IPS-18c (cell line): ENCODE measurements around the gene MCF2L.

ENCODE experiments used
- H3K4me3 ChIP-seq: 2 replicates; pipeline ENCODE4 v1.7.0; 2013; ENCODE audit warnings: low read depth, mild to moderate bottlenecking, low read length, moderate library complexity; ENCODE audit not compliant: insufficient read depth
- H3K9me3 ChIP-seq: one replicate; pipeline ENCODE4 v1.6.1; 2013; ENCODE audit warnings: mild to moderate bottlenecking, low read length, moderate library complexity; ENCODE audit not compliant: control insufficient read depth, insufficient read depth

The MCF2L gene

DNA sequence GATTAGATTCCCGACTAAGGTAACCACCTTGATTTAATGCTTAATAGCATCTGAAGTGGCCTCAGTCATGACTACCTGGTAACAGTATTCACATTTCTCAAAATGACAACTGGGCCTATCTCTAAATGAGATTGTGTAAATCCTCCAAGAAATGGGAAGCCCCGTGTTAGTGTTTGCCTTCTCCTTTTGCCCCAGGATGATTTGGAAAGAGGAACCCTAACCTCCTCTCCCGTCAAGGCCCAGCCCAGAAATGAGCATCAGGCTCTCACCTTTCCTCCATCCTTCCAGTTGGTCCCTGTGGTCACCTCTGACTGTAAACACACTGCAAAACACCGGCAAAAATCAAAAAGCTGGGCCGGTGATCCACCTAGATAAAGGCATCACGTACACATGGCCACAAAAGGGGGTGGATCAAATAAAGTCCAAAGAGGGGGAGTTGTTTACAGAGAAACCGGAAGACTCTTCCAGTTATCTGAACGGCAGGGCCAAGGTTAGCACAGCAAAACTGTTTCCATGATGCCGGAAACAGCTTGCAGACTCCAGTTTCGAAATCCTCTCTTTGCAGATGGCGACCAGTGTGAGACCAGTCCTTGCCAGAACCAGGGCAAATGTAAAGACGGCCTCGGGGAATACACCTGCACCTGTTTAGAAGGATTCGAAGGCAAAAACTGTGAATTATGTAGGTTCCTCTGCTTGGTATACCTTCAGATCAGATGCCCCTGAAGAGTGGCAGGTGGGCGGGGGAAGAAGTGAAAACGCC is 170.0 kb downstream of the MCF2L start:
- H3K4me3 ChIP-seq: no peak overlapping the region
- no peaks in the 10 kb centered on the region for H3K9me3 ChIP-seq

DNA sequence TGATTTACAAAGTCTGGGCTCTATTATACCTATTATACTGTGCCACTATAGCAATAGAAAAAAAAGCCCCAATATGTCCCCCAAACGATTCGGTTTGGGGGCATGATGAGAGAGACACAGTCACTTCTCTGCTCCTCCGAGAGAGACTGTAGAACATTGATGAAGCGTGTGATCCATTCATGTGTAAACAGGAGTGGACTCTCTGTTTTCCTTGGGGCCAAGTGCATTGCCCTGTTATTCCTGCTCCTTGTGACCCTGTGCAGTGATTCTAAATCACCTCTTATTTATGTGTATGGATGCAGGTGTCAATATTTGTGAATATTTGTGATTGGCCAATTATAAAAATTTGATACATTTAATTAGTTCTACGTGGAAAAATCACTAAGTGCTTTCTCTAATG is 170.6 kb downstream of the MCF2L start:
- no peak overlapping the region for H3K4me3 ChIP-seq

DNA sequence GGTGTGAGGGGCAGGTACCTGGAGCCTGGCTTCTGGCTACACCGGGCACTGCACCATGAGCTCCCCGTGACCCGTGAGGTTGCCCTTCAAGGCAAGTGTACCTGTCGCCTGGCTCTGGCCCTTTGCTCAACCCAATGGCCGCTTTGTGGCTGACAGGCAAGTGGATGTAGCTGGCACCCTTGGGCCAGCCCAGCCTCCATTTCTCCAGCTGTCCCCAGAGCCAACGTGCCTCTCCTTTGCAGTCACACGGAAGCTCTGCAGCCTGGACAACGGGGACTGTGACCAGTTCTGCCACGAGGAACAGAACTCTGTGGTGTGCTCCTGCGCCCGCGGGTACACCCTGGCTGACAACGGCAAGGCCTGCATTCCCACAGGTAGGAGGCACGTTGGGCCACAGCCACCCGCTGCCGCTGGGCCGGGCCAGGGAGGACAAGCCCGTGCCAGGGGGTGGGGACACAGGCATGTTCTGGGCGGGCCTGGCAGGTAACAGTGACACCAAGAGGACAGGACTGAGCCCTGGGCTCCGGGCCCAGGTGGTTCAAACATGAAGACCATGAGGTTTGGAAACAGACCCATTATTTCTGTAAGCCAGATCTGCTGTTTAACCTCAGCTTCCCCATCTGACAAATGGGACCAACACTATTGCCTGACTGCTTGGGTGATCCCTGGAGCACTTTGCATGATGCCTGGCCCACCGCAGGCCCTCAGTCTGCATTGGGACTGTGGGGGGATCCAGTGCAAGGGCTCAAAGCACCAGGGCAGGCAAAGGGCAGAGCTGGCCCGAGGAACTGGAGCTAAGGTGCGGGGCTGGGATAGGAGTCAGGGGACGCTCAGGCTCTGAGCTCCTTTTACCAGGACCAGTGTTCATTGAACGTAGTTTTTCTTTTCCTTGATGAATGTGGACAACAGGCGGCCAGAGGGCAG is 171.9 kb downstream of the MCF2L start:
- Histone ChIP-seq H3K4me3 (no peak overlapping the region), H3K9me3 (no peaks in the 10 kb centered on the region)

More for the DNA sequence above, 170.6 kb downstream of the MCF2L start:
- no peaks in the 10 kb centered on the region for H3K9me3 ChIP-seq

DNA sequence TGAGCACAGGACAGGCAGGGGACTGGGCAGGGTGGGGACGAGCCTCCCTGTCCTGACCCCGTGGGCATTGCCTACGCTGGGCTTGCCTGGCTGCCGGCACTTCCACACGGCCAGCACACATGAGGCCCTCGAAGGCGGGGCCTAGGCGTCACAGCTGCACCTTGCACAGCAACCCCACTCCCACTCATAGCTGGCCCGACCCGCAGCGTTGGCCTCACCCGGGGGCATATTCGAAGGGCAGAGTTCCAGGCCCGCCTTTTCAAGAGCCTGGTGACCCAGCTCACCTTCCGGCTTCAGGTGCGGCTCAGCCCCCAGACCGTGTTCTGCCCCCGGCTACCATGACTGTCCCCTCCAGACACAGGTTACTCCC is 172.6 kb downstream of the MCF2L start:
- Histone ChIP-seq H3K9me3 (no peaks in the 10 kb centered on the region), H3K4me3 (no peak overlapping the region)

DNA sequence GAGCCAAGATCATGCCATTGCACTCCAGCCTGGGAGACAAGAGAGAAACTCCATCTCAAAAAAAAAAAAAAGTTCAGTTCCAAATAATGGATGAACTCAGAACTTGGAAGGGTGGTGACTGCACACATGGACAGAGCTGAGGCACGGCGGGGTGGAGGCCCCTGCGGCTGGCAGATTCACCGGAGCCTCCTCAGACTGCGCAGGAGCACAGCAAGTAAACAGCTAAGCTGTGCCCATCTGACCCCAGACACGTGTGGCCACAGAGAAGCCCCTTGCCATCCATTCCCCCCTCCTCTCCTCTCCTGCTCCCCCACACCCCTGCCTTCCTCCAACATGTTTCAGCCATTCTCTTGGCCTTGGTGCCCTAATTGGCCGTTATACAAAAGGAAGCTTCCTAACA is 173.9 kb downstream of the MCF2L start:
- Histone ChIP-seq H3K4me3 (no peak overlapping the region), H3K9me3 (no peaks in the 10 kb centered on the region)

GRCh38 chr13:113143466-113144254 is 174.6 kb downstream of the MCF2L start:
- no peak overlapping the region for H3K4me3 ChIP-seq
- H3K9me3 ChIP-seq: no peaks in the 10 kb centered on the region

GRCh38 chr13:113144255-113144629 is 175.2 kb downstream of the MCF2L start:
- H3K4me3 ChIP-seq: no peak overlapping the region
- no peaks in the 10 kb centered on the region for H3K9me3 ChIP-seq

- Histone ChIP-seq H3K9me3 (no peaks in the 10 kb centered on the region), H3K4me3 (no peak overlapping the region)
Measured at GRCh38 chr13:113145496-113145895, 176.5 kb downstream of the MCF2L start.

DNA sequence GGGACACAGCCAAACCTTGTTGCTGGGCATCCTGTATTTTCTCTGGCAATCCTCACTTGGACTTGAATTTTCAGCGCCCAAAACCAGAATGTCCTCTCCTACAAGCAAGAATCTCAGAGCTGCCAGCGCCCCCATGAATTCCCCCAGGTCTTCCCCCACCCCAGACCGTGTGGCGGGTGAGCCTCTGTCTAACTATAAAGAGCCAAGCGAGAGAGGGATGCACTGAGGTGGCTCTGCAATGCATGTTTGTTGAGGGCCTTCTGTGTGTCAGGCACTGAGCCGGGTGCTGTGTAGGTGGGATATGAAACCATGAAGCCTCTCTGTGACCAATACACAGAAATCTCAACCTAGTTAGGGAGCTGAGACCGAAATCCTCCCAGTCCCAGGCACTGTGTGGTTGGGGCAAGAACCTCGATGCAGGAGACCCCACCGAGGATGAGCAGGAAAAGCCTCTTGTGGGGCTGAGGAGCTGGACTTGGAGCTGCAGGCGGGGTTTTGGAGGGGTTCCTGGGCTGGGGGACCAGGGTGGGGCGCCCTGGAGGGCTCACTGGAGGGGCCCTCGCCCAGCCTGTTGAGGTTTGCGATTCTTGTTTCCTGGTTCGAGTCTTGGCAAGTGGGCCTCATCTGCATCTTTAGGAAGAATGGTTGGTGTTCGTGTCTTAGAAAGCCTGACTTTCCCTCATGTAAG is 177.0 kb downstream of the MCF2L start:
- Histone ChIP-seq H3K4me3 (no peak overlapping the region), H3K9me3 (no peaks in the 10 kb centered on the region)

GRCh38 chr13:113146750-113147149 is 177.7 kb downstream of the MCF2L start:
- H3K9me3 ChIP-seq: no peaks in the 10 kb centered on the region
- no peak overlapping the region for H3K4me3 ChIP-seq

DNA sequence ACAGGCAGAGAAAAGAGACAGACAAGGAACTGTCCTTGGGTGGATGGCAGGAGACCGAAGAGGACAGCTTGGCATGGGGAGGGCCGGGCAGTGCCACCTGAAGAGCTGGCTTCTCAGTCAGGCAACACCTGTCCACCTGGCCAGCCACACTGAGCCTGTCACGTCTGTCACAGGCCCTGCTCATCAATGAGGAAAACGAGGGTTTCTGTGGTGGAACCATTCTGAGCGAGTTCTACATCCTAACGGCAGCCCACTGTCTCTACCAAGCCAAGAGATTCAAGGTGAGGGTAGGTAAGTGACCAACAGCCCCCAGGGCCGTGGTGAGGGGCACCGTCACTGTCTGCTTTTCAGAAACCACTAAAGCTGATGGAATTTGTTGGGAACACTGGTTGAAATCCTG is 178.2 kb downstream of the MCF2L start:
- peaks cover 2% of the 10 kb centered on the region for H3K9me3 ChIP-seq
- H3K4me3 ChIP-seq: no peak overlapping the region

DNA sequence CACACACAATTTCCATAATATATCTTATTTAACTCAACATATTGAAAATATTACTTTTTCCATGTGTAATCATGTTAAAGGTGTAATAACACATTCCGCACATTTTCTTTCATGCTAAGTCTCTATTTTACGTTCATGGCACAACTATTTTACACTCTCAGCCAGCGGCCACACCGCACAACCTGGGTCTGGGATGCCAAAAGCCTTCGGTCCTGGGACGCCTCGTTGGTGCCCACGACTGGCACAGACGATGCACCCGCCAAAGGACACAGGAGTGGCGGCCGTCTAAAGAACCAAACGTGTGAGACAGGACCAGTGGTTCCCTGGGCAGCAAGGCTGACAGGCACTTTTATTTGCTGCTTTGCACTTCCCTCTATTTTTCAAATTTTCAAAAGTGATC is 179.4 kb downstream of the MCF2L start:
- H3K9me3 ChIP-seq: peaks cover 2% of the 10 kb centered on the region
- H3K4me3 ChIP-seq: no peak overlapping the region

- no peak overlapping the region for H3K4me3 ChIP-seq
- H3K9me3 ChIP-seq: peaks cover 2% of the 10 kb centered on the region
Measured at GRCh38 chr13:113148940-113149503, 180.0 kb downstream of the MCF2L start.
